Motor neuron (in vitro differentiated cells): ENCODE measurements around the gene CPA1. TPM values are rescaled to one million over a fixed set of nuclear protein-coding genes. Genes with fewer than 3 reads are reported as not detected.
"Not testable (repeated sequence)": the region's sequence is repeated elsewhere in the genome, so short reads cannot be mapped to it uniquely, and the experiment has no call there.

Experiments
- ATAC-seq, 8 experiments: fragments of 200-7000 bp; cut with Tn5 transposase; replicated peaks in 6 of 8; 2 replicates each; pipeline ENCODE4 v1.8.0; 2021; ENCODE audit warnings: mild to moderate bottlenecking in 8 of 8, moderate library complexity in 8 of 8
- H3K27ac ChIP-seq, 2 donors: fragments of 250-450 bp; sonication (Bioruptor Pico); 2 replicates each; pipeline ENCODE4 v1.9.0; 2021; ENCODE audit warnings: antibody characterized with exemption in 2 of 2, mild to moderate bottlenecking in 2 of 2, moderate library complexity in 1 of 2
- H3K4me1 ChIP-seq, 2 donors: fragments of 250-450 bp; sonication (Bioruptor Pico); replicated peaks in 1 of 2; 2 replicates each; pipeline ENCODE4 v1.6.1; 2021; ENCODE audit warnings: antibody characterized with exemption in 2 of 2, mild to moderate bottlenecking in 2 of 2, moderate library complexity in 1 of 2
- H3K4me3 ChIP-seq, 5 donors: fragments of 250-450 bp; sonication (Bioruptor Pico); 2 replicates each; pipeline ENCODE4 v1.9.0; 2021; ENCODE audit warnings: antibody characterized with exemption in 5 of 5, mild to moderate bottlenecking in 5 of 5, moderate library complexity in 4 of 5
- WGBS, 10 experiments: fragments of 450-650 bp; shearing (Covaris generic); methylation state at CpG; one replicate each; pipeline ENCODE4 v1.0.0; 2022; 5-methylcytosine and 5-hydroxymethylcytosine counted together
- in situ Hi-C, 9 experiments: fragments of 400-800 bp; cut with MboI; loops; one replicate each; pipeline ENCODE4 v1.15.0; 2021; ENCODE audit warnings: low sequenced_read_pairs in 9 of 9, low pct_unique_long_range_greater_than_20kb in 2 of 9; ENCODE audit not compliant: unreplicated experiment in 9 of 9
- total RNA-seq, 8 experiments: library from RNA; unstranded; fragments of 300-600 nt; gene quantifications; 2 replicates each; pipeline versions ENCODE4 v1.2.3 to v1.2.4, GENCODE V29; 2022

CPA1 gene
- total RNA-seq, 8 experiments from 2014 or later: 0.18 to 0.91 (median 0.42) TPM; not detected in 2

GRCh38 chr7:130369110-130369711, 11.1 kb upstream of the CPA1 start:
- H3K4me3 ChIP-seq: no peak overlapping the region
- H3K27ac ChIP-seq: no peak overlapping the region
- H3K4me1 ChIP-seq: peaks cover 49 to 65% of the 10 kb centered on the region in 2 donors
- WGBS, 10 experiments: 20 to 100% (median 56%) methylated on average over 1 to 7 of the region's 10 CpGs; no CpG with 5 or more reads in 2 of the 10 experiments
- in situ Hi-C loops: no loop called here
- peak in 3 of 8 experiments; percentile 2 to 79 (median 3) for ATAC-seq

- 40 to 100% (median 64%) methylated on average over 1 to 3 of the region's 3 CpGs; no CpG with 5 or more reads in 1 of the 10 experiments for WGBS, 10 experiments
- no peak for ATAC-seq
- Histone ChIP-seq H3K4me3 (no peak overlapping the region), H3K27ac (no peak overlapping the region), H3K4me1 (peaks cover 44 to 63% of the 10 kb centered on the region in 2 donors)
- in situ Hi-C loops: no loop called here
Observed at GRCh38 chr7:130369831-130370550, 10.3 kb upstream of the CPA1 start.

GRCh38 chr7:130371046-130371445, 9.2 kb upstream of the CPA1 start:
- no peak overlapping the region for H3K27ac ChIP-seq
- ATAC-seq: no peak
- 72 to 100% (median 87%) methylated on average over 1 to 3 of the region's 3 CpGs; no CpG with 5 or more reads in 5 of the 10 experiments for WGBS, 10 experiments
- H3K4me3 ChIP-seq: no peak overlapping the region
- in situ Hi-C loops: no loop called here
- H3K4me1 ChIP-seq: peaks cover 34 to 52% of the 10 kb centered on the region in 2 donors

GRCh38 chr7:130372402-130373165, 7.7 kb upstream of the CPA1 start:
- Histone ChIP-seq H3K4me1 (peaks cover 26 to 40% of the 10 kb centered on the region in 2 donors), H3K27ac (peak overlapping the region; percentile 70 to 94), H3K4me3 (no peak overlapping the region)
- WGBS, 10 experiments: 64 to 100% (median 81%) methylated on average over 1 to 9 of the region's 11 CpGs
- in situ Hi-C loops: no loop called here
- no peak for ATAC-seq

- ATAC-seq: no peak
- Histone ChIP-seq H3K4me3 (no peak overlapping the region), H3K4me1 (peaks cover 19 to 30% of the 10 kb centered on the region in 2 donors), H3K27ac (peak overlapping the region; percentile 70 to 94)
- 83 to 96% (median 93%) methylated on average over 1 to 5 of the region's 6 CpGs; no CpG with 5 or more reads in 5 of the 10 experiments for WGBS, 10 experiments
- in situ Hi-C loops: no loop called here
Observed at GRCh38 chr7:130374507-130374906, 5.8 kb upstream of the CPA1 start.

GRCh38 chr7:130376461-130376860, 3.8 kb upstream of the CPA1 start:
- WGBS, 10 experiments: 20 to 100% (median 83%) methylated on average over 1 of the region's 1 CpG; no CpG with 5 or more reads in 7 of the 10 experiments

GRCh38 chr7:130377178-130377577, 3.1 kb upstream of the CPA1 start:
- Histone ChIP-seq H3K4me3 (no peak overlapping the region), H3K27ac (no peak overlapping the region), H3K4me1 (peaks cover 35 to 41% of the 10 kb centered on the region in 2 donors)
- 53 to 100% (median 67%) methylated on average over 1 to 6 of the region's 6 CpGs; no CpG with 5 or more reads in 1 of the 10 experiments for WGBS, 10 experiments
- no peak for ATAC-seq
- in situ Hi-C loops: no loop called here

More at GRCh38 chr7:130376461-130376860, 3.8 kb upstream of the CPA1 start:
- in situ Hi-C loops, ATAC-seq, H3K4me3 ChIP-seq, H3K27ac ChIP-seq: not testable (repeated sequence)
- H3K4me1 ChIP-seq: peaks cover 35 to 44% of the 10 kb centered on the region in 2 donors

- peak overlapping the region in 1 of 2 donors; percentile 20 for H3K27ac ChIP-seq
- ATAC-seq: no peak
- in situ Hi-C loops: no loop called here
- peaks cover 19 to 23% of the 10 kb centered on the region in 2 donors for H3K4me1 ChIP-seq
- 20 to 100% (median 91%) methylated on average over 1 to 5 of the region's 7 CpGs; no CpG with 5 or more reads in 6 of the 10 experiments for WGBS, 10 experiments
- H3K4me3 ChIP-seq: no peak overlapping the region
Observed at GRCh38 chr7:130379019-130379418, 1.3 kb upstream of the CPA1 start.

GRCh38 chr7:130379532-130379920, 768 bp upstream of the CPA1 start:
- WGBS, 10 experiments: 30% methylated on average over 2 of the region's 10 CpGs; no CpG with 5 or more reads in 9 of the 10 experiments

GRCh38 chr7:130380861-130381455, 664 bp downstream of the CPA1 start:
- WGBS, 10 experiments: 40 to 100% (median 90%) methylated on average over 1 to 2 of the region's 7 CpGs; no CpG with 5 or more reads in 5 of the 10 experiments
- Histone ChIP-seq H3K27ac (no peak overlapping the region), H3K4me3 (no peak overlapping the region), H3K4me1 (peaks cover 15 to 16% of the 10 kb centered on the region in 2 donors)
- no peak for ATAC-seq
- in situ Hi-C loops: no loop called here

More at GRCh38 chr7:130379532-130379920, 768 bp upstream of the CPA1 start:
- peak in 4 of 8 experiments; percentile 26 to 43 (median 34) for ATAC-seq
- peaks cover 15 to 18% of the 10 kb centered on the region in 2 donors for H3K4me1 ChIP-seq
- H3K27ac ChIP-seq: peak overlapping the region in 1 of 2 donors; percentile 20
- no peak overlapping the region for H3K4me3 ChIP-seq
- in situ Hi-C loops: no loop called here

- no peak overlapping the region for H3K27ac ChIP-seq
- ATAC-seq: no peak
- H3K4me3 ChIP-seq: no peak overlapping the region
- in situ Hi-C loops: no loop called here
- peaks cover 15 to 16% of the 10 kb centered on the region in 2 donors for H3K4me1 ChIP-seq
- 86 to 100% (median 100%) methylated on average over 1 to 16 of the region's 41 CpGs; no CpG with 5 or more reads in 1 of the 10 experiments for WGBS, 10 experiments
Observed at GRCh38 chr7:130381468-130382312, 1.4 kb downstream of the CPA1 start.
